ENCODE data around the gene AICDA.

DNA sequence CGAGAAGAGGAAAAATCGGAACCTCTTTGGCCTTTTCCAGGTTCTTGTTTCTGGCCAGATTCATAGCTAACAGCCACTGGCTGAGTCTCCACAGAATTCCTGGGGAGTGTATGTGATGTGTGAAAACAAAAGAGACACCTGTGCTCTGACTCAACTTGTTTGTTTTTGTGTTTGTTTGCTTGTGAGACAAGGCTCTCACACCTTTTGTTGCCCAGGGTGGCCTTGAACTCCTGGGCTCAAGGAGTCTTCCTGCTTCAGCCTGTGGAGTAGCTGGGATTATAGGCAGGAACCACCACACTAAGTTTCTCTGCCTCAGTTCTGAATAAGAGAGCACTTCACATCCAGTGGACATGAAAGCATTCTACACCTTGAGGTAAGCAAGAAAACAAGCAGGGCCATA, 27.3 kb upstream of the AICDA start:
- TF ChIP-seq, protein P1, sequence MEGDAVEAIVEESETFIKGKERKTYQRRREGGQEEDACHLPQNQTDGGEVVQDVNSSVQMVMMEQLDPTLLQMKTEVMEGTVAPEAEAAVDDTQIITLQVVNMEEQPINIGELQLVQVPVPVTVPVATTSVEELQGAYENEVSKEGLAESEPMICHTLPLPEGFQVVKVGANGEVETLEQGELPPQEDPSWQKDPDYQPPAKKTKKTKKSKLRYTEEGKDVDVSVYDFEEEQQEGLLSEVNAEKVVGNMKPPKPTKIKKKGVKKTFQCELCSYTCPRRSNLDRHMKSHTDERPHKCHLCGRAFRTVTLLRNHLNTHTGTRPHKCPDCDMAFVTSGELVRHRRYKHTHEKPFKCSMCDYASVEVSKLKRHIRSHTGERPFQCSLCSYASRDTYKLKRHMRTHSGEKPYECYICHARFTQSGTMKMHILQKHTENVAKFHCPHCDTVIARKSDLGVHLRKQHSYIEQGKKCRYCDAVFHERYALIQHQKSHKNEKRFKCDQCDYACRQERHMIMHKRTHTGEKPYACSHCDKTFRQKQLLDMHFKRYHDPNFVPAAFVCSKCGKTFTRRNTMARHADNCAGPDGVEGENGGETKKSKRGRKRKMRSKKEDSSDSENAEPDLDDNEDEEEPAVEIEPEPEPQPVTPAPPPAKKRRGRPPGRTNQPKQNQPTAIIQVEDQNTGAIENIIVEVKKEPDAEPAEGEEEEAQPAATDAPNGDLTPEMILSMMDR (IDR thresholded peaks at IDR 0.05 in 2 of 3, conservative IDR thresholded peaks at IDR 0.05 in 1 of 3; ENCODE audit: borderline replicate concordance in 1 of 3, insufficient read depth in 1 of 3, low read depth in 2 of 3, low read length in 2 of 3) = no peak
- TF ChIP-seq, protein P2, sequence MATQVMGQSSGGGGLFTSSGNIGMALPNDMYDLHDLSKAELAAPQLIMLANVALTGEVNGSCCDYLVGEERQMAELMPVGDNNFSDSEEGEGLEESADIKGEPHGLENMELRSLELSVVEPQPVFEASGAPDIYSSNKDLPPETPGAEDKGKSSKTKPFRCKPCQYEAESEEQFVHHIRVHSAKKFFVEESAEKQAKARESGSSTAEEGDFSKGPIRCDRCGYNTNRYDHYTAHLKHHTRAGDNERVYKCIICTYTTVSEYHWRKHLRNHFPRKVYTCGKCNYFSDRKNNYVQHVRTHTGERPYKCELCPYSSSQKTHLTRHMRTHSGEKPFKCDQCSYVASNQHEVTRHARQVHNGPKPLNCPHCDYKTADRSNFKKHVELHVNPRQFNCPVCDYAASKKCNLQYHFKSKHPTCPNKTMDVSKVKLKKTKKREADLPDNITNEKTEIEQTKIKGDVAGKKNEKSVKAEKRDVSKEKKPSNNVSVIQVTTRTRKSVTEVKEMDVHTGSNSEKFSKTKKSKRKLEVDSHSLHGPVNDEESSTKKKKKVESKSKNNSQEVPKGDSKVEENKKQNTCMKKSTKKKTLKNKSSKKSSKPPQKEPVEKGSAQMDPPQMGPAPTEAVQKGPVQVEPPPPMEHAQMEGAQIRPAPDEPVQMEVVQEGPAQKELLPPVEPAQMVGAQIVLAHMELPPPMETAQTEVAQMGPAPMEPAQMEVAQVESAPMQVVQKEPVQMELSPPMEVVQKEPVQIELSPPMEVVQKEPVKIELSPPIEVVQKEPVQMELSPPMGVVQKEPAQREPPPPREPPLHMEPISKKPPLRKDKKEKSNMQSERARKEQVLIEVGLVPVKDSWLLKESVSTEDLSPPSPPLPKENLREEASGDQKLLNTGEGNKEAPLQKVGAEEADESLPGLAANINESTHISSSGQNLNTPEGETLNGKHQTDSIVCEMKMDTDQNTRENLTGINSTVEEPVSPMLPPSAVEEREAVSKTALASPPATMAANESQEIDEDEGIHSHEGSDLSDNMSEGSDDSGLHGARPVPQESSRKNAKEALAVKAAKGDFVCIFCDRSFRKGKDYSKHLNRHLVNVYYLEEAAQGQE (IDR thresholded peaks at IDR 0.05; ENCODE audit: low read depth) = no peak
- no peak for TF ChIP-seq SIN3A (IDR thresholded peaks at IDR 0.05; ENCODE audit: low read depth)
- TF ChIP-seq FOSL1 (IDR thresholded peaks at IDR 0.05; ENCODE audit: low read depth) = no peak
- no peak for TF ChIP-seq CEBPB (IDR thresholded peaks at IDR 0.05; ENCODE audit: low read depth)
- TF ChIP-seq POLR2AphosphoS5 (IDR thresholded peaks at IDR 0.05; ENCODE audit: low read depth, low read length) = no peak
- no peak for TF ChIP-seq EZH2phosphoT487 (IDR thresholded peaks at IDR 0.05; ENCODE audit: borderline replicate concordance)

Measured in HCT116 (cell line).